Measurements from ENCODE around the gene RAB3GAP1.

- TF ChIP-seq CTCF (IDR thresholded peaks at IDR 0.05) (no peak), SMC3 (IDR thresholded peaks at IDR 0.05; ENCODE audit: low read depth, low read length) (no peak), EZH2phosphoT487 (IDR thresholded peaks at IDR 0.05; ENCODE audit: borderline replicate concordance, low read depth) (no peak), TCF12 (IDR thresholded peaks at IDR 0.05) (no peak)
Observed at GRCh38 chr2:135174810-135175093, 122.7 kb downstream of the RAB3GAP1 start.

All from SK-N-SH (cell line).